SK-N-SH (cell line): ENCODE measurements around the gene CADM1.

Source experiments
- ELF1 ChIP-seq: IDR thresholded peaks from 2 replicates; pipeline ENCODE4 v1.4.0; 2012
- MAX ChIP-seq: IDR thresholded peaks from 2 replicates; pipeline ENCODE4 v1.4.0; 2012; ENCODE audit warnings: low read depth
- POLR2AphosphoS5 ChIP-seq: IDR thresholded peaks from 2 replicates; pipeline ENCODE4 v1.6.1; 2012; ENCODE audit warnings: low read depth, low read length
- RAD21 ChIP-seq: IDR thresholded peaks from 2 replicates; pipeline ENCODE4 v1.6.1; 2012; ENCODE audit warnings: mild to moderate bottlenecking, low read length
- RCOR1 ChIP-seq: fragments of 150-350 bp; IDR thresholded peaks from 2 replicates; pipeline ENCODE4 v1.6.1; 2017; ENCODE audit warnings: antibody characterized with exemption, low read length
- TF ChIP-seq, protein P1 (sequence below): fragments of 200-600 bp; sonication (generic); IDR thresholded peaks from 2 replicates; pipeline ENCODE4 v1.6.1; 2017; ENCODE audit warnings: antibody characterized with exemption, mild to moderate bottlenecking, moderate library complexity

- TF ChIP-seq POLR2AphosphoS5 (no peak), RAD21 (no peak), MAX (no peak), RCOR1 (no peak), ELF1 (no peak)
- TF ChIP-seq, protein P1, sequence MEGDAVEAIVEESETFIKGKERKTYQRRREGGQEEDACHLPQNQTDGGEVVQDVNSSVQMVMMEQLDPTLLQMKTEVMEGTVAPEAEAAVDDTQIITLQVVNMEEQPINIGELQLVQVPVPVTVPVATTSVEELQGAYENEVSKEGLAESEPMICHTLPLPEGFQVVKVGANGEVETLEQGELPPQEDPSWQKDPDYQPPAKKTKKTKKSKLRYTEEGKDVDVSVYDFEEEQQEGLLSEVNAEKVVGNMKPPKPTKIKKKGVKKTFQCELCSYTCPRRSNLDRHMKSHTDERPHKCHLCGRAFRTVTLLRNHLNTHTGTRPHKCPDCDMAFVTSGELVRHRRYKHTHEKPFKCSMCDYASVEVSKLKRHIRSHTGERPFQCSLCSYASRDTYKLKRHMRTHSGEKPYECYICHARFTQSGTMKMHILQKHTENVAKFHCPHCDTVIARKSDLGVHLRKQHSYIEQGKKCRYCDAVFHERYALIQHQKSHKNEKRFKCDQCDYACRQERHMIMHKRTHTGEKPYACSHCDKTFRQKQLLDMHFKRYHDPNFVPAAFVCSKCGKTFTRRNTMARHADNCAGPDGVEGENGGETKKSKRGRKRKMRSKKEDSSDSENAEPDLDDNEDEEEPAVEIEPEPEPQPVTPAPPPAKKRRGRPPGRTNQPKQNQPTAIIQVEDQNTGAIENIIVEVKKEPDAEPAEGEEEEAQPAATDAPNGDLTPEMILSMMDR = no peak
Observed at GRCh38 chr11:115191761-115192160, 312.5 kb downstream of the CADM1 start.
